ENCODE data around the gene GPR45.

GPR45 gene

GRCh38 chr2:105283532-105283931 lies 42.0 kb downstream of the GPR45 start:
- Histone ChIP-seq H2AFZ (ENCODE audit: low read length) (no peak overlapping the region), H3K4me2 (ENCODE audit: low read depth, low read length) (no peak overlapping the region), H3K27ac (ENCODE audit: low read length) (no peak overlapping the region), H4K20me1 (ENCODE audit: insufficient read depth, low read length) (no peaks in the 10 kb centered on the region), H3K9me2 (replicated peaks; ENCODE audit: insufficient read depth, low read length) (no peaks in the 10 kb centered on the region), H3K27me3 (replicated peaks; ENCODE audit: insufficient read depth, low read length) (no peaks in the 10 kb centered on the region), H3F3A (ENCODE audit: insufficient read depth, low read length) (no peaks in the 10 kb centered on the region), H3K9ac (ENCODE audit: low read length) (no peak overlapping the region), H3K4me1 (ENCODE audit: low read length) (no peaks in the 10 kb centered on the region), H3K36me3 (replicated peaks; ENCODE audit: insufficient read depth, low read length) (no peaks in the 10 kb centered on the region; the same call in 1 of the 2 replicates), H3K4me3 (ENCODE audit: low read length) (no peak overlapping the region), H3K9me3 (replicated peaks; ENCODE audit: insufficient read depth, low read length) (no peaks in the 10 kb centered on the region), H3K79me2 (ENCODE audit: low read length) (no peaks in the 10 kb centered on the region)
- no peak for DNase-seq
- no peak for TF ChIP-seq EZH2 (optimal IDR thresholded peaks at IDR 0.05; ENCODE audit: low read depth, low read length)
- TF ChIP-seq CTCF (IDR thresholded peaks at IDR 0.05; ENCODE audit: low read length) = no peak
- no peak for TF ChIP-seq EZH2phosphoT487 (IDR thresholded peaks at IDR 0.05; ENCODE audit: low read length)

GRCh38 chr2:105287692-105288091 lies 46.1 kb downstream of the GPR45 start:
- Histone ChIP-seq H4K20me1 (ENCODE audit: insufficient read depth, low read length) (no peaks in the 10 kb centered on the region), H3K36me3 (replicated peaks; ENCODE audit: insufficient read depth, low read length) (peaks cover 7% of the 10 kb centered on the region), H3K27me3 (replicated peaks; ENCODE audit: insufficient read depth, low read length) (no peaks in the 10 kb centered on the region), H3K9ac (ENCODE audit: low read length) (no peak overlapping the region), H3K9me2 (replicated peaks; ENCODE audit: insufficient read depth, low read length) (no peaks in the 10 kb centered on the region), H3K4me1 (ENCODE audit: low read length) (no peaks in the 10 kb centered on the region), H3F3A (ENCODE audit: insufficient read depth, low read length) (no peaks in the 10 kb centered on the region), H3K9me3 (replicated peaks; ENCODE audit: insufficient read depth, low read length) (no peaks in the 10 kb centered on the region), H3K4me2 (ENCODE audit: low read depth, low read length) (no peak overlapping the region), H3K27ac (ENCODE audit: low read length) (no peak overlapping the region), H3K79me2 (ENCODE audit: low read length) (no peaks in the 10 kb centered on the region), H2AFZ (ENCODE audit: low read length) (no peak overlapping the region), H3K4me3 (ENCODE audit: low read length) (no peak overlapping the region)
- TF ChIP-seq CTCF (IDR thresholded peaks at IDR 0.05; ENCODE audit: low read length) (peak; percentile 47), EZH2phosphoT487 (IDR thresholded peaks at IDR 0.05; ENCODE audit: low read length) (no peak), EZH2 (optimal IDR thresholded peaks at IDR 0.05; ENCODE audit: low read depth, low read length) (no peak)
- peak; percentile 27 for DNase-seq

- DNase-seq = no peak
- TF ChIP-seq EZH2phosphoT487 (IDR thresholded peaks at IDR 0.05; ENCODE audit: low read length) (no peak), CTCF (IDR thresholded peaks at IDR 0.05; ENCODE audit: low read length) (no peak), EZH2 (optimal IDR thresholded peaks at IDR 0.05; ENCODE audit: low read depth, low read length) (no peak)
- Histone ChIP-seq H3K4me2 (ENCODE audit: low read depth, low read length) (no peak overlapping the region), H3K36me3 (replicated peaks; ENCODE audit: insufficient read depth, low read length) (peaks cover 7% of the 10 kb centered on the region), H3K9ac (ENCODE audit: low read length) (no peak overlapping the region), H2AFZ (ENCODE audit: low read length) (no peak overlapping the region), H3K27ac (ENCODE audit: low read length) (no peak overlapping the region), H4K20me1 (ENCODE audit: insufficient read depth, low read length) (no peaks in the 10 kb centered on the region), H3K79me2 (ENCODE audit: low read length) (no peaks in the 10 kb centered on the region), H3F3A (ENCODE audit: insufficient read depth, low read length) (no peaks in the 10 kb centered on the region), H3K9me3 (replicated peaks; ENCODE audit: insufficient read depth, low read length) (no peaks in the 10 kb centered on the region), H3K4me1 (ENCODE audit: low read length) (no peaks in the 10 kb centered on the region), H3K9me2 (replicated peaks; ENCODE audit: insufficient read depth, low read length) (no peaks in the 10 kb centered on the region), H3K27me3 (replicated peaks; ENCODE audit: insufficient read depth, low read length) (no peaks in the 10 kb centered on the region), H3K4me3 (ENCODE audit: low read length) (no peak overlapping the region)
Measured at GRCh38 chr2:105288133-105288532, 46.6 kb downstream of the GPR45 start.
